Loucy (cell line): ENCODE measurements around the gene PCCA.
A peak's percentile ranks its signal among the peaks of the same experiment; 100 is the strongest.
"Not testable (repeated sequence)": the region's sequence is repeated elsewhere in the genome, so short reads cannot be mapped to it uniquely, and the experiment has no call there.

ENCODE experiments used
- H2AFZ ChIP-seq: fragments of 200-600 bp; sonication (generic); 2 replicates; pipeline ENCODE4 v1.6.0; 2016; ENCODE audit warnings: antibody characterized with exemption, mild to moderate bottlenecking, low read length, moderate library complexity
- H3F3A ChIP-seq: fragments of 200-600 bp; 2 replicates; pipeline ENCODE4 v1.6.0; 2016; ENCODE audit warnings: antibody characterized with exemption, low read depth, mild to moderate bottlenecking
- H3K27me3 ChIP-seq: fragments of 200-600 bp; sonication (generic); 2 replicates; pipeline ENCODE4 v1.6.1; 2014; ENCODE audit warnings: low read length, mild to moderate bottlenecking; ENCODE audit not compliant: insufficient read depth, poor library complexity, severe bottlenecking
- H3K36me3 ChIP-seq: fragments of 200-600 bp; sonication (generic); 2 replicates; pipeline ENCODE4 v1.6.1; 2016; ENCODE audit warnings: low read length; ENCODE audit not compliant: insufficient read depth
- H3K4me1 ChIP-seq: fragments of 200-600 bp; sonication (generic); 2 replicates; pipeline ENCODE4 v1.5.1; 2014; ENCODE audit warnings: low read length, mild to moderate bottlenecking; ENCODE audit not compliant: insufficient read depth, poor library complexity, severe bottlenecking
- H3K4me2 ChIP-seq: fragments of 200-600 bp; sonication (generic); 2 replicates; pipeline ENCODE4 v1.6.0; 2014; ENCODE audit warnings: antibody characterized with exemption, low read length, low read depth, mild to moderate bottlenecking; ENCODE audit not compliant: poor library complexity, severe bottlenecking
- H3K4me3 ChIP-seq: fragments of 200-600 bp; sonication (generic); 2 replicates; pipeline ENCODE4 v1.5.1; 2014; ENCODE audit warnings: low read length, mild to moderate bottlenecking, mixed read lengths; ENCODE audit not compliant: poor library complexity, severe bottlenecking
- H3K79me2 ChIP-seq: fragments of 200-600 bp; sonication (generic); 2 replicates; pipeline ENCODE4 v1.6.1; 2014; ENCODE audit warnings: low read length; ENCODE audit not compliant: insufficient read depth
- H3K9ac ChIP-seq: fragments of 200-600 bp; sonication (generic); 2 replicates; pipeline ENCODE4 v1.6.0; 2014; ENCODE audit warnings: mild to moderate bottlenecking, low read depth, low read length, moderate library complexity; ENCODE audit not compliant: poor library complexity, severe bottlenecking
- H3K9me2 ChIP-seq: fragments of 200-600 bp; sonication (generic); replicated peaks from 2 replicates; pipeline ENCODE4 v1.6.1; 2016; ENCODE audit warnings: low read depth, low read length, mixed read lengths
- H3K9me3 ChIP-seq: fragments of 200-600 bp; sonication (generic); 2 replicates; pipeline ENCODE4 v1.6.1; 2014; ENCODE audit warnings: mild to moderate bottlenecking, antibody characterized with exemption, low read length, low read depth; ENCODE audit not compliant: insufficient read depth
- H4K20me1 ChIP-seq: fragments of 200-600 bp; sonication (generic); 2 replicates; pipeline ENCODE4 v1.6.0; 2014; ENCODE audit warnings: antibody characterized with exemption, low read length, mild to moderate bottlenecking; ENCODE audit not compliant: insufficient read depth, poor library complexity, severe bottlenecking
- CTCF ChIP-seq: fragments of 200-600 bp; sonication (generic); conservative IDR thresholded peaks from 2 replicates; pipeline ENCODE4 v1.5.1; 2014; ENCODE audit warnings: mild to moderate bottlenecking, antibody characterized with exemption, low read length
- EZH2phosphoT487 ChIP-seq: fragments of 200-600 bp; IDR thresholded peaks from 2 replicates; pipeline ENCODE4 v1.6.1; 2018; ENCODE audit warnings: antibody characterized with exemption, mild to moderate bottlenecking, moderate library complexity, borderline replicate concordance

Gene PCCA

GRCh38 chr13:100088273-100088643 lies 635 bp upstream of the PCCA start:
- Histone ChIP-seq H3K9ac (peak overlapping the region; percentile 73), H3K36me3 (no peaks in the 10 kb centered on the region), H3K4me3 (peak overlapping the region; percentile 80), H3K9me2 (no peaks in the 10 kb centered on the region), H3K4me2 (peak overlapping the region; percentile 68), H4K20me1 (peaks cover 17% of the 10 kb centered on the region), H3F3A (no peaks in the 10 kb centered on the region), H3K79me2 (peaks cover 38% of the 10 kb centered on the region), H2AFZ (peak overlapping the region; percentile 96), H3K4me1 (peaks cover 30% of the 10 kb centered on the region), H3K27me3 (no peaks in the 10 kb centered on the region), H3K9me3 (no peaks in the 10 kb centered on the region)
- TF ChIP-seq CTCF: no peak
- no peak for TF ChIP-seq EZH2phosphoT487

GRCh38 chr13:100089465-100090032 lies 656 bp downstream of the PCCA start:
- Histone ChIP-seq H4K20me1 (peaks cover 17% of the 10 kb centered on the region), H2AFZ (peak overlapping the region; percentile 96), H3K27me3 (no peaks in the 10 kb centered on the region), H3K9me3 (no peaks in the 10 kb centered on the region), H3K4me2 (peak overlapping the region; percentile 87), H3K36me3 (no peaks in the 10 kb centered on the region), H3K9me2 (no peaks in the 10 kb centered on the region), H3K79me2 (peaks cover 45% of the 10 kb centered on the region), H3K9ac (peak overlapping the region; percentile 73), H3F3A (no peaks in the 10 kb centered on the region), H3K4me3 (peak overlapping the region; percentile 80), H3K4me1 (peaks cover 30% of the 10 kb centered on the region)
- TF ChIP-seq EZH2phosphoT487: no peak

- Histone ChIP-seq H3K36me3 (no peaks in the 10 kb centered on the region), H4K20me1 (peaks cover 20% of the 10 kb centered on the region), H2AFZ (no peak overlapping the region), H3K27me3 (no peaks in the 10 kb centered on the region), H3K4me1 (peaks cover 40% of the 10 kb centered on the region), H3K4me2 (peak overlapping the region; percentile 87), H3K9me2 (no peaks in the 10 kb centered on the region), H3K79me2 (peaks cover 58% of the 10 kb centered on the region), H3K9me3 (no peaks in the 10 kb centered on the region), H3F3A (no peaks in the 10 kb centered on the region), H3K4me3 (peak overlapping the region; percentile 80), H3K9ac (no peak overlapping the region)
- TF ChIP-seq CTCF (no peak), EZH2phosphoT487 (no peak)
Measured at GRCh38 chr13:100090861-100091260, 2.0 kb downstream of the PCCA start.

- Histone ChIP-seq H3K4me3 (peak overlapping the region; percentile 80), H3K9ac (no peak overlapping the region), H3K79me2 (peaks cover 61% of the 10 kb centered on the region), H3K4me2 (peak overlapping the region; percentile 87), H3K27me3 (no peaks in the 10 kb centered on the region), H3K4me1 (peaks cover 45% of the 10 kb centered on the region), H3K36me3 (no peaks in the 10 kb centered on the region), H3K9me2 (no peaks in the 10 kb centered on the region), H2AFZ (no peak overlapping the region), H3K9me3 (no peaks in the 10 kb centered on the region), H4K20me1 (peaks cover 20% of the 10 kb centered on the region), H3F3A (no peaks in the 10 kb centered on the region)
- TF ChIP-seq CTCF (no peak), EZH2phosphoT487 (no peak)
Measured at GRCh38 chr13:100091391-100091790, 2.5 kb downstream of the PCCA start.

GRCh38 chr13:100092273-100092672 lies 3.4 kb downstream of the PCCA start:
- Histone ChIP-seq H3K79me2 (peaks cover 70% of the 10 kb centered on the region), H3K4me1 (peaks cover 48% of the 10 kb centered on the region)

More at GRCh38 chr13:100092273-100092672, 3.4 kb downstream of the PCCA start:
- H3K9ac ChIP-seq, H3K36me3 ChIP-seq, H3K9me3 ChIP-seq, H3K27me3 ChIP-seq, H3F3A ChIP-seq, H3K4me3 ChIP-seq, H3K9me2 ChIP-seq, H2AFZ ChIP-seq: not testable (repeated sequence)
- H3K4me2 ChIP-seq: peak overlapping the region; percentile 87
- H4K20me1 ChIP-seq: peaks cover 20% of the 10 kb centered on the region
